ENCODE results near the gene ANKRD33. TPM values are rescaled to one million over a fixed set of nuclear protein-coding genes. Genes with fewer than 3 reads are reported as not detected.

ANKRD33 gene
- polyA plus RNA-seq, 10 donors: 0.05 to 0.18 TPM; not detected in 8

GRCh38 chr12:51900323-51900889 is 12.5 kb downstream of the ANKRD33 start:
- no peak for DNase-seq

GRCh38 chr12:51901121-51901817 is 13.4 kb downstream of the ANKRD33 start:
- DNase-seq: no peak

DNA sequence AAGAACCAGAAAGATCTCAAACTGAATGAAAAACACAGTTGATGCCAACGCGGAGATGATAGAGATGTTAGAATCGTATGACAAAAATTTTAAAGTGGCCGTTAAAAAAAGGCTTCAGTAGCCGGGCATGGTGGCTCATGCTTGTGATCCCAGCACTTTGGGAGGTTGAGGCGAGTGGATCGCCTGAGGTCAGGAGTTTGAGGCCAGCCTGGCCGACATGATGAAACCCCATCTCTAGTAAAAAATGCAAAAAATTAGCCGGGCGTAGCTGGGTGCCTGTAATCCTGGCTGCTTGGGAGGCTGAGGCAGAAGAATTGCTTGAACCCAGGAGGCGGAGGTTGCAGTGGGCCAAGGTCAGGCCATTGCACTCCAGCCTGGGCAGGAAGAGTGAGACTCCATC is 14.0 kb downstream of the ANKRD33 start:
- DNase-seq: no peak

GRCh38 chr12:51904951-51905470 is 17.1 kb downstream of the ANKRD33 start:
- DNase-seq: peak in 1 of 3 donors; percentile 84

- DNase-seq: peak; percentile 71 to 95 (median 91)
Observed at GRCh38 chr12:51905471-51906429, 17.8 kb downstream of the ANKRD33 start.

GRCh38 chr12:51906430-51907082 is 18.7 kb downstream of the ANKRD33 start:
- DNase-seq: peak in 1 of 3 donors; percentile 79

DNA sequence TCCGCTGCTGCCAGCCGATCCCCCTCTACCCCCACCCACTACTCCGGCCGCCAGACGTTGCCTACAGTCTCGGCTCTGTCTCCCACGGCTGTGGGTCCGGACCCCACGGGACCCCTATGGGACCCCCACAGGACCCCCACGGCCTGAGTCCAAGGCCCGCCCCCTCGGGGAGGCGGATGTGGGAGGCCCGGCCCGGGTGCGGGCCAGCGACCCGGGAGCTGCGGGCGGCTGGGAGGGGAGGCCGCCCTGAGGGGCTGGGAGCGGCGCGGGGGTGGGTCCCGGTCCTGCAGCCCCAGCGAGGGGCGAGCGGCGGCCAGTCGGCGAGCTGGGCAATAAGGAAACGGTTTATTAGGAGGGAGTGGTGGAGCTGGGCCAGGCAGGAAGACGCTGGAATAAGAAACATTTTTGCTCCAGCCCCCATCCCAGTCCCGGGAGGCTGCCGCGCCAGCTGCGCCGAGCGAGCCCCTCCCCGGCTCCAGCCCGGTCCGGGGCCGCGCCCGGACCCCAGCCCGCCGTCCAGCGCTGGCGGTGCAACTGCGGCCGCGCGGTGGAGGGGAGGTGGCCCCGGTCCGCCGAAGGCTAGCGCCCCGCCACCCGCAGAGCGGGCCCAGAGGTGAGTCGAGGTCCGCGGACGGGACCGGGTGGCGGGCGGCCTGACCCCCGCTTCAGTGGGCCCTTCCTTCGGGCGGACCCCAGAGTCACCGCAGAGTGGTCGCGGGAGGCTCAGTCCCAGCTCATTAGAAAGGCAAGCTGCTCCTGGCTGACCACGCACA is 19.4 kb downstream of the ANKRD33 start, which contains the start of gene ACVRL1:
Gene ACVRL1, plus strand, starts transcription at position 422 of the 773 bp plus-strand sequence. CDS start 4,971 bp downstream, outside the sequence.
- DNase-seq: peak in 2 of 3 donors; percentile 77 to 89

GRCh38 chr12:51907856-51908425 is 20.0 kb downstream of the ANKRD33 start:
- DNase-seq: peak in 1 of 3 donors; percentile 64

GRCh38 chr12:51908876-51909592 is 21.1 kb downstream of the ANKRD33 start:
- DNase-seq: no peak

DNA sequence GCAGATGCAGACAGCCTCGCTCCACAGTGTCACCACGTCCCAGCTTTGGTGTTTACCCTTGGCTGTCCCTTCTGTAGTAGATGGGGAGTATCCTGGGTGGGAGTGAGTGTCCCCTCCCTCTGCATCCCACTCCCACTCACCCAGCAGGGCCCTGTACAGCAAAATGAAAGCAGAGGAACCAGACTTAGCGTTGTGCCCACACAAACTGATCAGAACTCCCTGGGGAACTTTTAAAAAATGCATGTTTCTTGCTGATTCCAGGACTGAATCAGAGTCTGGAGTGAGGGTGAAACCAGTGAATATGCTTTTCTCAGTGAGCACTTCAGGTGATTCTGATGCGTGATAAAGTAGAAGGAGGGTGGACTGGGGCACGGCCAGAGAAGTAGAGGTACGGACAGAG is 22.3 kb downstream of the ANKRD33 start:
- DNase-seq: no peak

DNA sequence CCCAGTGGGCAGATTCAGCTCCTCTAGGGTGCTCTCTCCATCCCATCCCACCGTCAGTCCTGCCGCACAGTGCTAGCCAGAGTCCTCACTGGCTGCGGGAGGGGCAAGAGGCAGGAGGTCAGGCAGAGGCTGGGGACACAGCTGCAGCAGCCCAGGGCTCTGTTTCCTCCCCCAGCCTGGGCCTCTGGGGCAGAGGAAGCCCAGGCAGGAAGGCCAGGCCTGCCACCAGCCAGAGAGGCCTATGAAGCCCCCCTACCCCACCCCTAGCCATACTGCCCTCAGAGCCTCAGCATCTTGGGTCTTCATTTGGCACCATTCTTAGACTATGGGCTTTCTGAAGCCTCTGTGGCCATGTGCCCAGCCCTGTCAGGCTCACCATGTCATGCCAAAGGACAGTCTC is 22.8 kb downstream of the ANKRD33 start:
- DNase-seq: peak in 1 of 3 donors; percentile 59

- DNase-seq: no peak
Observed at GRCh38 chr12:51911307-51911706, 23.4 kb downstream of the ANKRD33 start.

- DNase-seq: no peak
Observed at GRCh38 chr12:51911788-51912711, 24.1 kb downstream of the ANKRD33 start.

DNA sequence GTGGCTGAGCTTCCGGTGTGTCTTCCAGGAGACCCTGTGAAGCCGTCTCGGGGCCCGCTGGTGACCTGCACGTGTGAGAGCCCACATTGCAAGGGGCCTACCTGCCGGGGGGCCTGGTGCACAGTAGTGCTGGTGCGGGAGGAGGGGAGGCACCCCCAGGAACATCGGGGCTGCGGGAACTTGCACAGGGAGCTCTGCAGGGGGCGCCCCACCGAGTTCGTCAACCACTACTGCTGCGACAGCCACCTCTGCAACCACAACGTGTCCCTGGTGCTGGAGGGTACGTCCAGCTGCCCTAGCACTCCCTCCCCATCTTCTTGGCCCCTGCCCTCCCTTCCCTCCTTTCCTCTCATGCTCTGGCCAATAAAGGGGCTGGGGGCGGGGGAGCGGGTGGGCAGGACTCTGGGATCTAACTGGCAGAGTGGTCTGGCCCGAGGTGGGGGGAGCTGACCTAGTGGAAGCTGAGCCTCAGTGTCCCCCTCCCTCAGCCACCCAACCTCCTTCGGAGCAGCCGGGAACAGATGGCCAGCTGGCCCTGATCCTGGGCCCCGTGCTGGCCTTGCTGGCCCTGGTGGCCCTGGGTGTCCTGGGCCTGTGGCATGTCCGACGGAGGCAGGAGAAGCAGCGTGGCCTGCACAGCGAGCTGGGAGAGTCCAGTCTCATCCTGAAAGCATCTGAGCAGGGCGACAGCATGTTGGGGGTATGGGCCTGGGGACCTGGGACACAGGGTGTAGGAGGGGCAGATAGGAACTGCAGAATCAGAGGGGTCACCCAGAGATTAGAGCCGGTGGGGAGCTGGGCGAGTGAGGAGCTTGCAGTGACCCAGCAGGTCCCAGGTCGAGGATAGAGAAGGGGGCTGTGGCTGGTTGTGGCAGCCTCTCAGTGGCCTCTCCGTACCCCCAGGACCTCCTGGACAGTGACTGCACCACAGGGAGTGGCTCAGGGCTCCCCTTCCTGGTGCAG is 25.4 kb downstream of the ANKRD33 start:
- DNase-seq: no peak

GRCh38 chr12:51914034-51914923 is 26.4 kb downstream of the ANKRD33 start:
- DNase-seq: no peak

GRCh38 chr12:51915003-51915625 is 27.2 kb downstream of the ANKRD33 start:
- DNase-seq: no peak

Data from muscle of back (tissue), 11 donors.